ENCODE results near the gene SLC13A2.
"Not testable (repeated sequence)": the region's sequence is repeated elsewhere in the genome, so short reads cannot be mapped to it uniquely, and the experiment has no call there.

SLC13A2 gene

GRCh38 chr17:28473542-28473941, at the start of gene SLC13A2:
SLC13A2 (plus strand) TSS chr17:28473644; CDS start chr17:28473713, 69 bp downstream.
- DNase-seq (ENCODE audit: low spot score): no peak

GRCh38 chr17:28425206-28425605, 48.2 kb upstream of the SLC13A2 start:
- no peak for DNase-seq (ENCODE audit: low spot score)

GRCh38 chr17:28426081-28426519, 47.3 kb upstream of the SLC13A2 start:
- DNase-seq (ENCODE audit: low spot score): no peak

- DNase-seq (ENCODE audit: low spot score): no peak
These were observed 46.1 kb upstream of the SLC13A2 start for GRCh38 chr17:28427371-28427770.

GRCh38 chr17:28427982-28428381, 45.5 kb upstream of the SLC13A2 start:
- DNase-seq (ENCODE audit: low spot score): not testable (repeated sequence)

GRCh38 chr17:28433721-28434120, 39.7 kb upstream of the SLC13A2 start:
- no peak for DNase-seq (ENCODE audit: low spot score)

- DNase-seq (ENCODE audit: low spot score): not testable (repeated sequence)
These were observed 39.1 kb upstream of the SLC13A2 start for GRCh38 chr17:28434326-28434725.

GRCh38 chr17:28443901-28444638, 29.4 kb upstream of the SLC13A2 start:
- no peak for DNase-seq (ENCODE audit: low spot score)

- DNase-seq (ENCODE audit: low spot score): no peak
These were observed 26.6 kb upstream of the SLC13A2 start for GRCh38 chr17:28446716-28447395.

GRCh38 chr17:28447396-28447760, 26.1 kb upstream of the SLC13A2 start:
- no peak for DNase-seq (ENCODE audit: low spot score)

GRCh38 chr17:28449859-28450258, 23.6 kb upstream of the SLC13A2 start:
- DNase-seq (ENCODE audit: low spot score): no peak

GRCh38 chr17:28457890-28458289, 15.6 kb upstream of the SLC13A2 start:
- no peak for DNase-seq (ENCODE audit: low spot score)

GRCh38 chr17:28458881-28459280, 14.6 kb upstream of the SLC13A2 start:
- DNase-seq (ENCODE audit: low spot score): not testable (repeated sequence)

- DNase-seq (ENCODE audit: low spot score): no peak
These were observed 12.5 kb upstream of the SLC13A2 start for GRCh38 chr17:28460901-28461300.

- DNase-seq (ENCODE audit: low spot score): no peak
These were observed 7.4 kb upstream of the SLC13A2 start for GRCh38 chr17:28466001-28466400.

GRCh38 chr17:28466521-28467048, 6.9 kb upstream of the SLC13A2 start:
- no peak for DNase-seq (ENCODE audit: low spot score)

- no peak for DNase-seq (ENCODE audit: low spot score)
These were observed 5.9 kb upstream of the SLC13A2 start for GRCh38 chr17:28467456-28468025.

GRCh38 chr17:28468033-28468735, 5.3 kb upstream of the SLC13A2 start:
- not testable (repeated sequence) for DNase-seq (ENCODE audit: low spot score)

- DNase-seq (ENCODE audit: low spot score): no peak
These were observed 4.7 kb upstream of the SLC13A2 start for GRCh38 chr17:28468781-28469180.

- DNase-seq (ENCODE audit: low spot score): no peak
These were observed 4.1 kb upstream of the SLC13A2 start for GRCh38 chr17:28469376-28469775.

- DNase-seq (ENCODE audit: low spot score): no peak
These were observed 3.1 kb upstream of the SLC13A2 start for GRCh38 chr17:28470266-28470913.

GRCh38 chr17:28470914-28471366, 2.5 kb upstream of the SLC13A2 start:
- no peak for DNase-seq (ENCODE audit: low spot score)

All from globus pallidus (tissue), 1 donor.